HG03025 (cell line): ENCODE measurements around the gene SDK1.

Experiments used
- ATAC-seq: cut with Tn5 transposase; IDR thresholded peaks from one replicate; pipeline ENCODE4 v1.9.1; 2021; ENCODE audit warnings: mild to moderate bottlenecking, moderate library complexity; ENCODE audit not compliant: unreplicated experiment, low FRiP score

SDK1 gene

DNA sequence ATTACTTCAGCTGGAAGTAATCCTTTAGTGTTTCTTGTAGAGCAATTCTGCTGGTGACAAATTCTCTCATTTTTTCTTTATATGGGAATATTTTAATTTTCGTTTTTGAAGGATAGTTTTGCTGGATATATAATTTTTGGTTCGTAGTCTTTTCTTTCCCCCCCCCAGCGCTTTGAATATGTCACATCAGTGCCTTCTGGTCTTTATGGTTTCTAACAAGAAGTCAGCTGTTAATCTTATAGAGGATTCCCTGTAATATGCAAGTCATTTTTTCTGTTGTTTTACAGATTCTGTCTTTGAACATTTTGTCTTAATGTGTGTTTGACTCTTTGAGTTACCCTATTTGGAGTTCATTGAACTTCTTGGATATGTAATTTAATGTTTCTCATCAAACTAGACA, 96.3 kb downstream of the SDK1 start:
- ATAC-seq = no peak

DNA sequence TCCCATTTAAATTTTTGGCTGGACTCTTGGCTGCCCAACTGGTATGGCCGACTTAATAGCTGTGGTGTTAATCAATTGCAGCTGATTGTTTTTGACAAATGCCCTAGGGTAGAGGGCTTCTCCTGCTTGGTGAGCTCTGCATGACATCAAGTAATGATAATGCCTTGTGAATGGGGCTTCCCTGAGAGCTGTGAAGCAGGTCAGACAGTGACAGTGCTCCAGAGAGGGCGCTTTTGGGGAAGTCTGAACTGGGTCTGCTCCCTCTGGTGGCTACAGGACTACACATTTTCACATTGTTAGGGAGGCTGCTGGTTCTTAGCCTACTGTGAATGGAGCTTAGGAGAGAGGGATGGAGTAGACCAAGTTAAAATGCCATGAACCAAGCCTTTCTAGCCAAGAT, 98.8 kb downstream of the SDK1 start:
- ATAC-seq = no peak

DNA sequence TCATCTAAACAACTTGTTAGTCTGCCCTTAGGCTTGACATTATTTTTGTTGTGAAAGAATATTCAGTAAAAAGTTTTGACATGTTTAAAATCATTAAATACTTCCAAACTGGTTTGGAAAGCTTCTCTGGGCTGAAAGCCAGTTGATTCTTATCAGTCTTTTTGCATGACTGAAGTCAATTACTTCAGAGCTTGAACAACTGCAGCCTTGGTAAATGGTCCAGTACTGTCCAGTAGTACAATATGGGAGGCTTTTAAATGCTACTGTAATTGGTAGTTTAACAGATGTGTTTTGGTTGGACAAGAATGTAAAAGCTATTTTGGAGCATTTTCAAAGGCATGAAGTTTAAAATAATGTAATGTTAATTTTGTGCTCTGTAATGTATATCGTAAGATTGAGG, 103.4 kb downstream of the SDK1 start:
- no peak for ATAC-seq

DNA sequence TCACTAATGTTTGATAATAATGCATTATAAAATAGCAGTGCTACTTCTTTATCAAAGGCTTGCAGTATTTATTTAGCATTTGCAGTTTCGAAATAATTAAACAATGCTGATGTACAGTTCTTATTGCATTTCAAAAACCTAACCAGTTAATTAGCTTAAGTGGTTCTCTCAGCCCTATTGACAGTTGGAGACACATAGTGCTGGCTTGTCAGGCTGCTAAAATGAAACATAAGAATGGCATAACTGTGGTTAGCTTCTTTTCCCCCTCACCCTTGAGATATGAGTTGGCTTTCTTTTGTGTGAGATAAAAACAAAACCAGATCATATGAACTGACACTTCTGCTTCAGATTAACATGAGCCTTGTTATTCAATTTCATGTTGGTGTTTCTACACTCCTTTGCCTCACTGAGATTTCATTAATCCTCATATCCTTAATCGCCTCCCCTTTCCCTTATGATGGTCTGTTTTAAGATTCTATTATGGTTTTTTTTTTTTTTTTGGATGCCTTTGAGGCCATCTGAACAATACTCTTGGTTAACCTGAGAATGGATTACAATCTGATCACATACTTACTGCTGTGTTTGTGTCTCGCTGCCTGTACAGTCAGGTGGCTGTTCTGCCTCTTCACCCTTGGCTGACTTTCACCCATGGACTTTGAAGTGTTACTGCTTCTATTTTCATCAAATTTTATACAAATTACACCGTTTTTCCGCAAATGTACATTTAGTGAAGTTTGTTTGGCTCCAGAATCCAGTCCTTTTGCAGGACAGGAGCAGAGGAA, 108.0 kb downstream of the SDK1 start:
- ATAC-seq = no peak

DNA sequence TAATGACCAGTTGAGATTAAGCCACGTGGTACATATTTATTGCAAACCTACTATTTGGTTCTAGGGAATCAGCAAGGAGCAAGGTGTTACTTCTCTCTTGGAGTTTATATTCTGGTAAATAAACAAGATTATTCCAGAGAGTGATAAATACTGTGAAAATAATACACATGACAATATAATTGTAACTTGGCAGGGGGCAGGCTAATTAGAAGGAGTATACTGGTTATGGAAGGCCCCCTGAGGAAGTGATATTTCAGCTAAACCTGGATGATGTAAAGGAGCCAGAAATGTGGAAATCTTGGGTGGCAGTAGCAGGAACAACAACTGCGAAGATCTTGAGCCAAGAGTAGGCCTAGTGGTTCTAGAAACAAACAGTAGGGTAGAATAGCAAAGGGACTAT, 111.8 kb downstream of the SDK1 start:
- ATAC-seq = no peak

DNA sequence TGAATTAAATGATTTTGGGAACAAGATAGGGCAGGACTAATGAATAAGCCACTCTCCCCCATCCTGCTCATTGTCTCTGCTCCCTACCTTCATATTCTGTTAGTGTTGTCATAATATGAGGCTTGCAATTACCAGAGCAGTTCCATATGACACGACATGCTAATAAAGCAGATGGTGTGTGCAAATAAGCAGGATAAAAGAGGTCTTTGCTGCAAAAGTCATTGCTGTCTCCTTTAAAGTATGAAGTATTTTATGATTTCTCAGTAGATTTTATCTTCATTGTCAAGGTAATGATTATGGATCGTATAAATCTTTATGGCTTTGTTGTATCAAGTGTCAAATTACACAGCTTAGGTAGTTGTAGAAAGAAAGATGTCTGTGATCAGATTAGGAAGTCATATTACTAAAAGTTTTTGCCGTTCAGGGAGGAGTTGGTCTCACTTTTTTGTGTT, 114.8 kb downstream of the SDK1 start:
- ATAC-seq = no peak

DNA sequence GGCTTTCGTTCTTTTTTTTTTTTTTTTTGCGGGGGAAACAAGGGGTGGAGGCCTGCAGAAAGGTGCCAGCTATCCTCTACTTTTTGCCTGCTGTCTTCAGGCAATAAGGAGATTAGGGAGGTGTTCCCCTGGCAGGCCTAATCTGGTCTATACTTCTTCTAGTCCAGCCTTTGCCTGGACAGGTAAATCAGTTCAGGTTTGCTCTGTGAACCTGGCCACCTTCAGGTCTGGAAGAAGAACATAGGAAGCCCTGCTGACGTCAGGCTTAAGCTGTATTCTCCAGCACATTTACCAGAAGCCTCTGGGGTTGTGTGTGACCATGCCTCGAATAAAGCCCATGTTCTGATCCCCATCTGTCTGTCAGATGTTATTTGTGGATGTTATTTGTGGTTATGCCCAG, 115.4 kb downstream of the SDK1 start:
- no peak for ATAC-seq

DNA sequence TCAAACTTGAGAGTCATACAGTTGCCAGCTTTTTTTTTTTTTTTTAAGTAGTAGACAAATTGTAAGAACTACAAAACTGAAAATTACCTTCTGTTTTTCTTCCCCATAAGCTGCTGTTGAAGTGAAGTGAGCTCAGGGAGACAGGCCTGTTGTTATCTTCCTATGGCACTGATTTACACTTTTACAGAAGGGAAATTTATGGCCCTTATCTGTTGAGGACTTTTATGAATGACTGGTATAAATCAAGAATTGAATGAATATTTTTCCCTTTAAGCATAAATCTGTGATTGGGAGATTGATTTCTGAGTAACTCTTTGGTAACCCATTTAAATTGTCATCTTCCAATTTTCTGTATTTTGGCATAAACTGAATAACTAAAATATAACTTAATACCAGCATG, 124.0 kb downstream of the SDK1 start:
- ATAC-seq = no peak

DNA sequence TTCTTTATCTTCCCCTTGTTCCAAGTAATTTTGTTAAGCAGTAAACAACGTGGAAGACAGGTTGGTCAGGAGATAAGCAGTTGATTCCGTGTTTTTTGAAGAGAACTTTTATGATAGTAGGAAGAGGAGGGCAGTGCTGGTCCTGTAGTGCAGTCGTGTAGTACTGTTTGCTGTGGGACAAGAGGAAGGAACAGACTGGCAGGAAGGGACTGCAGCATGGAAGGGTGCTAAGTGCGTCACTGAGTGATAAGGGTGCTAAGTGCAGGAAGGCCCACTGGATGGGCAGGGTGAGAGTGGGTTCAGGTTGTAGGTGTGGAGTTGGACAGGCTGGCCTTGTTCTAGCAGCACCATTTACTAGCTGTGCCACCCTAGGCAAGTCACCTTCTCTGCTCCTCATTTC, 125.0 kb downstream of the SDK1 start:
- ATAC-seq = no peak

DNA sequence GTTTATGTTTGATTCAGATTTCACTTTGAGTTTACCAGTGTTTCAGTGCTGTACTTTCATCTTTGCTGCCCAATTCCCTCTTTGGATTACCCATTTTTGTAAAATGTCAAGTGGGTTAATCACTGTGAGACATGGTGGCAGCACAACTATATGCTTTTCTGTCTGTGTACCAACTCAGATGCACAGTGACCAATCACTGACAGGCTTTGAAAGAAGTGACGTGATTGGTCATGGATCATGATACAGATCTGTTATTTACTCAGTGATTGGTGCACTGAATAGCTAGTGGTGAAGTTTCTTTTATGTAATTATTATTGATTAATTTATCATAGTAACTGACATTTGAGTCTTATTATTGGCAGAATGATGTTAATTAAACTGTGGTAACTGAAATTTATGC, 126.9 kb downstream of the SDK1 start:
- ATAC-seq = no peak

DNA sequence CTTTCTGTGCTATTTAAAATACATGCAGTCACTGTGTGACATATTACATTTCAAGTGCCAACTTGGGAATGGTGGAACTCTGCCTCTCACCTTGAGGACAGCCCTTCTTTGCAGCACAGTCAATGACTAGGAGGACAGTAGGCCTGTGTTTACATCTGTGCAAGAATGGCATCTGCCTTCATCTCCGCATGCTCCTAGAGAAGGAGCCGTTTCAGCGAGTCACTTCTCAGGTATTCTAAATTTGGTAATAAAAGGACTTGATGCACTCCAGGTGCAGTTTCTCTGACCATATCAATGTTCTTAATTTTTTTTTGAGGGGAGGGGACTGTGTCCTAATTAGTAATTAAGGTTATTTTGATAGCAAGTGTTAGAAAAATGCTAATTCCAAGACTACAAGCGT, 128.9 kb downstream of the SDK1 start:
- ATAC-seq = no peak

DNA sequence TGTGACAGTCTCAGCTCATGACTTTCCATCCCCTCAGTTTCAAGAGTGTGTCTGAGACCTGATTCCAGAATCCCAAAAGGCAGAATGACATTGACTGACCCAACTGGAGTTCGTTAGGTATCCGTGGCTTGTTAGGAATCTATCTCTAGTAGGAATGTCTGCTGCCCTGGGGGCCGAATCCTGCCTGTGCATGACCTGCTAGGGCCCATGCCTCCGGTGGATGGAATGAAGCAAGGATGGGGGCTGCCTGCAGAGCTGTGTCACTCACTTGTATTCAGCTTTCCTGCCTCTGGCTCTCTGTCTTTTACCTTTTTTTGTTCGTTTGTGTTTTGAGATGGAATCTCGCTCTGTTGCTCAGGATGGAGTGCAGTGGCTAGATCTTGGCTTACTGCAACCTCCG, 129.5 kb downstream of the SDK1 start:
- ATAC-seq = no peak

DNA sequence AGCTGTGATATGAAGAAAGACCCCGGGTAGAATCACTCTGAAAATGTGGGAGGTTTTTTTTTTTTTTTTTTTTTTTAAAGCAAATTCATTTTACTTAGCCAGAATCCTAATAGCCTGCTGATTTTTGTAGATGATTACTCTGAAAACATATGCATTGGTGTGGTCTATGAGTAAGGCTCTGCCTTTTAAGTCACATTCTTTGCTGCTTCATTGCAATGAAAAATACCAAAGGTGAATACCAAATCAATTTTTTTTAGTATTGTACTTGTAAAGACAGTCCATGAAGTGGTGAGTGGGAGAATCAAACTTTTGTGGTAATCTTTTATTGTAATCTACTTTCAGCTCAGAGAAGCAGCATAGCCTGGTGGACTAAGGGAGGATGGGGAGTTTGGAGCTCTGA, 130.3 kb downstream of the SDK1 start:
- ATAC-seq = no peak

DNA sequence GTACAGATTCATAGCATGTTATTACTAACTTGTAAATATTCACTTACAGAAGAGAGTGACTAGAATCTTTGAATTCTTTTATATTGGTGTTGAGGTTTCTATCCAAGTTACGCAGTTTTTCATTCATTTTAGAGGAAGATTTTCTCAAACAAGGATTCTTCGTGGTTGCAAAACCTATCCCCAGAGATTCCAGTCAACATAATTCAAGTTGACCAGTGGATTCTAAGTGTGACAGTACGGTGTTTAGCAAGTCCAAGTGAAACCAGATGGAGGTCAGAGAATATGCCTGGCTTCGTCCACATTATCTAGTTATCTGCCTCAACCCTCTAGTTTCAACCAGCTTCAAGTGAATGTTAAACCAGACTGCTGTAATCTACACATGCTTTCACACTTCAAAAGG, 131.9 kb downstream of the SDK1 start:
- ATAC-seq = no peak

DNA sequence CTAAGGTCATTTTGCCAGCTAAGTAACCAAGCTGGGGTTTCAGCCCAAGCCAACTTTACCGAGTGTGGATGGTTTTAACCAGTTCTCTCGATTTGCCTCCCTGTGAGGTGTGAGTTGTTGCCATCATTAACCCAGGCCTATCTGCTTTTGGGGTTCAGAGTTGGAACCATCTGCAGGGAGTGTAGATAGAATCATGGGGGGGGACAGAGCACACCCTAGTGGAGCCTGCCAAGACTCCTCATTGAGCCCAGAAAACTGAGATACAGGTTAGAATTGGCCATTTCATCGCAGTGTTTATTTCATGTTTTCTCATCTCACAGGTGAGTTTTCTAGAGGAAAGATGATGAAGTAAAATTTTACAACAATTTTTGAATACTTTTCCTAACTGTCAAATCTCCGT, 133.6 kb downstream of the SDK1 start:
- ATAC-seq = no peak

DNA sequence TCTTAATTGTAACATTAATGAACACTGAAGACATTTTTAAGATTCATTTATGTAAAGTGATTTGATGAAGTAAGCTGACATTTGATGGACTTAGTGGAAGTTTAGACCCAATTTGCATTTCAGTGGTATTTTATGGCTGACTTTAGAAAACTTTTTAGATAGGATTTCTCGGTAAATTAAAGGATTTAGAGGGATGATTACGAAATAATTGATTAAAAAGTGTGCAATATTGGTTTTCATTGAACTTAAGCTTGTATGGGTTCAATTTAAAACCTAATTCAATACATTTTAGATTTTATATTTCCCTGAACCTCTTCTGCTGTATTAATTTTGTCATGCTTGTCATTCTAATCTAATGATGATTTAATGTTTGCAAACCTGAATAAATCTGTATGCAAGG, 135.1 kb downstream of the SDK1 start:
- ATAC-seq = no peak

DNA sequence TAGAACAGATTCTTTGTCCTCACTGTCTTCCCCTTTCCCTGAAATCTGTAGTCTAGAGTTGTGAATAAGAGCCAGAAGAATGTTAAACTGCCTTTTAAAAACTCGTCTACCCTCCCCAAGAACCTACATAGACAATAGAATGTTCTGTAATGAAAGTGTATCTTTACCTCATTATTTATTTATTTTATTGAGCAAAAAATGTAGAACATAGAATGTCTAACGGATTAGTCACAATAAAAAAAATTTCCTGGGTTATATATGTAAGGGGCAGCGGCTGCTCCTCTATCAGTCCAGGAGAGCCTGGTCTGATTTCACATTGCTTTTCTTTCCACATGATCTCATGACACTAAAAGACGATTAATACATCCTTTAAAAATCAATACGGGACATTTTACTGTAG, 135.7 kb downstream of the SDK1 start:
- no peak for ATAC-seq

DNA sequence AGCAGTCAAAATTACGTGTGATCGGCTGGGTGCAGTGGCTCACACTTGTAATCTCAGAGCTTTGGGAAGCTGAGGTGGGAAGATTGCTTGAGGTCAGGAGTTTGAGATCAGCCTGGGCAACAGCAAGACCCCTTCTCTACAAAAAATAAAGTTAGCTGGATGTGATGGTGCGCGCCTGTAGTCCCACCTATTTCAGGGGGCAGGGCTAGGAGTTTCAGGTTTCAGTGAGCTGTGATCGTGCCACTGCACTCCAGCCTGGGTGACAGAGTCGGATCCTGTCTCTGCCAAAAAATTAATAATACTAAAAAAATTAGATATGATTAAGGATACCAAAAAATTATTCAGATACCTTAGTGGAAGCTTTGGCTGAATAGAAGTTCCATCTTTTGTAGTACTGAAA, 136.4 kb downstream of the SDK1 start:
- no peak for ATAC-seq

DNA sequence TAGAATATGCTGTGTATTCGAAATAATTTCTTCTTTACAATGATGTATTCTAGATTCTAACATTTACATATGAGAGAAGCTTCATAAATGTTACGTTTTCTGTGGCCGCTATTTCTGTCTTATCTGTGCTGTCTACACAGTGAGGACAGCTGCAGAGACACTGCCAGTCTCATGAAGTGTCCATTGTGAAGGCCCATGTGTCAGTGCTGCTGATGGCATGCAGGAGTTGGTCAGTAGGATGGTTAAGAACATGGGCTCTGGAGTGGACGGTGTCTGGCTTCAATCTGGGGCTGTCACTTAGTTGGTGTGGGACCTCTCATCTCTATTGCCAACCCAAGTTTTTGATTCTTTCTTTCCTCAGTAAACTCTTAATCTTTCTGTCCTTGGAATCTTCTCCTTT, 137.3 kb downstream of the SDK1 start:
- no peak for ATAC-seq

DNA sequence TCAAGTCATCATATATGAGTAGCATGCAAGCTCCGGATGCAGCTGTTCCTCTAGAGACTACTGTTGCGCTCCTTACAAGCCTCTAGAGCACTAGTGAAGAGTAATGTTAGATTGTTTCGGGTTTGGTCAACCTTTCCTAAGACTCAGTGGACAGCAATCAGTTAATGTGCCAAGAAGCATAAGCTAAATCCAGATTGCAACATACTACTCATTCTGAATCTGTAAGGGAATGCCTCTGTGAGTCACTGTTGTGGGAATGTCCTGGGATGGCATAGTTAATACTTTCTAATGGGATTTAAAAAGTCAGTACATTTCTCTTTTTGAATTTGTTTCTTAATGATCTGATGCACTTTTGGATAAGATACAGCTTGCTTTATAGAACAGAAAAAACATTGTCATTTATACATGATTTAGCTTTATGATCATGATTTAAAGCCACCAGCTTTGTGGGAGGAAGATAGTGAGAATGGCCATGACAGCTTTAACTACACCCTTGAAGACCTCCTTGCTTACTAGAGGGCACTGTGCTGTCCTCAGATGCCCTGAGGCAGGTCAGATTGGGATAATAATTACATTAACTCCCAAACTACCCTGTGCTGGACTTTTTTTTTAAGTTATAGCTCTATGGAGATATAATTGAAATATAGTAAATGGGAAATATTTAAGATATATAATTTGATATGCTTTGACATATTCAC, 138.4 kb downstream of the SDK1 start:
- no peak for ATAC-seq

DNA sequence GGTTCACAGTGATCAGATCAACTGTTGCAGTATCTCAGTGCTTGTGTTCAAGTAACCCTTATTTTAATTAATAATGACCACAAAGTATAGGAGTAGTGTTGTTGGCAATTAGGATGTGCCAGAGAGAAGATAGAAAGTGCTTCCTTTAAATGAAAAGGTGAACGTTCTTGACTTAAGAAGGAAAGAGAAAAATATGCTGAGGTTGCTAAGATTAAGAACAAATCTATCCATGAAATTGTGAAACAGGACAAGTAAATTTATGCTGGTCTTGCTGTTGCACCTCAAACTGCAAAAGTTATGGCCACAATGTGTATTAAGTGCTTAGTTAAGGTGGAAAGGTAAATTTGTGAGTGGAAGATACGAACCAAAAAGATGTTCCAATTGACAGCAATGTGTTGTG, 139.5 kb downstream of the SDK1 start:
- ATAC-seq = no peak

DNA sequence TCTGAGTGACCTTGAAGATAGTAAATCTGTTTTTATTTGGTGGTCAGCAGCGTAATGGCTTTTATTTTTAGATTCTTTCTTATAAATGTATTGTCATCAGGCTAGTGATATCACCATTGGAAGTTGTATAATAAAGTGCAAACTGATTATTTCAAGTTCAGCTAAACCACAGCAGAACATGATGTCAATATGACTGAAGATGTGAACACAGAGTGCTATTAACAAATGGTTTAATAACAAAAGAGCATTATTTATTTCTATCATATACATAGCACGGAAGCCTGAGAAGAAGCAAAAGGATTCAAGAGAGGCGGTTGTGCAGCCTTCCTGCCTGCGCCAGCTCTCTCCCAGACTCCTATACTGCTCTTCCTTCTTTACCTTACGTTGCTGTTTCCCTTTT, 142.7 kb downstream of the SDK1 start:
- no peak for ATAC-seq
